Measurements from ENCODE around the gene KAT6B.

GRCh38 chr10:74930965-74931364, 104.6 kb downstream of the KAT6B start:
- TF ChIP-seq POLR2A (IDR thresholded peaks at IDR 0.05) (no peak), CTCF (IDR thresholded peaks at IDR 0.05) (no peak)
